ENCODE data around the gene PIP5K1B.
"Not testable (repeated sequence)": the region's sequence is repeated elsewhere in the genome, so short reads cannot be mapped to it uniquely, and the experiment has no call there.

The PIP5K1B gene

GRCh38 chr9:68704814-68705530 is at the start of gene PIP5K1B:
Gene PIP5K1B (plus strand): TSS chr9:68705240. CDS start chr9:68822615, 117,375 bp downstream.
- peak; percentile 43 for DNase-seq

- DNase-seq = no peak
These were observed 41.0 kb upstream of the PIP5K1B start for GRCh38 chr9:68664036-68664435.

- DNase-seq = no peak
These were observed 36.9 kb upstream of the PIP5K1B start for GRCh38 chr9:68668127-68668526.

GRCh38 chr9:68669218-68669617 is 35.8 kb upstream of the PIP5K1B start:
- DNase-seq = no peak

- no peak for DNase-seq
These were observed 32.8 kb upstream of the PIP5K1B start for GRCh38 chr9:68672215-68672614.

GRCh38 chr9:68672625-68673024 is 32.4 kb upstream of the PIP5K1B start:
- DNase-seq = no peak

- no peak for DNase-seq
These were observed 26.6 kb upstream of the PIP5K1B start for GRCh38 chr9:68678430-68678829.

- DNase-seq = no peak
These were observed 21.6 kb upstream of the PIP5K1B start for GRCh38 chr9:68683433-68683832.

GRCh38 chr9:68685213-68685612 is 19.8 kb upstream of the PIP5K1B start:
- DNase-seq = no peak

GRCh38 chr9:68685770-68686169 is 19.3 kb upstream of the PIP5K1B start:
- DNase-seq = no peak

- DNase-seq = no peak
These were observed 15.0 kb upstream of the PIP5K1B start for GRCh38 chr9:68690088-68690487.

GRCh38 chr9:68692519-68692918 is 12.5 kb upstream of the PIP5K1B start:
- DNase-seq = no peak

GRCh38 chr9:68694125-68694524 is 10.9 kb upstream of the PIP5K1B start:
- no peak for DNase-seq

- DNase-seq = no peak
These were observed 7.2 kb upstream of the PIP5K1B start for GRCh38 chr9:68697851-68698250.

- no peak for DNase-seq
These were observed 6.0 kb upstream of the PIP5K1B start for GRCh38 chr9:68698943-68699509.

- not testable (repeated sequence) for DNase-seq
These were observed 5.4 kb upstream of the PIP5K1B start for GRCh38 chr9:68699625-68700024.

- DNase-seq = no peak
These were observed 2.5 kb upstream of the PIP5K1B start for GRCh38 chr9:68702493-68702892.

- no peak for DNase-seq
These were observed 1.4 kb upstream of the PIP5K1B start for GRCh38 chr9:68703672-68704071.

- DNase-seq = no peak
These were observed 584 bp upstream of the PIP5K1B start for GRCh38 chr9:68704498-68704813.

- DNase-seq = no peak
These were observed 707 bp downstream of the PIP5K1B start for GRCh38 chr9:68705531-68706362.

- no peak for DNase-seq
These were observed 1.5 kb downstream of the PIP5K1B start for GRCh38 chr9:68706363-68707201.

- no peak for DNase-seq
These were observed 2.9 kb downstream of the PIP5K1B start for GRCh38 chr9:68707801-68708488.

- no peak for DNase-seq
These were observed 3.5 kb downstream of the PIP5K1B start for GRCh38 chr9:68708513-68708912.

All from NCI-H1436 (cell line).